BJ (cell line): ENCODE data around the gene RSPO3. TPM values are rescaled to one million over a fixed set of nuclear protein-coding genes. Genes with fewer than 3 reads are reported as not detected.

Experiments used
- CTCF ChIA-PET: fragments of 350-600 bp; formaldehyde crosslinking; extraction: SDS; loops from one replicate; lab custom pipeline; 2021; ENCODE audit warnings: antibody characterized with exemption, inconsistent platforms; lab: Yijun Ruan, JAX
- POLR2A ChIA-PET: fragments of 300-600 bp; sonication (Branson Sonifier 250); formaldehyde crosslinking; extraction: SDS; loops from one replicate; lab custom pipeline; 2021; ENCODE audit warnings: antibody characterized with exemption; lab: Charles Lee
- DNase-seq: peaks from one replicate; pipeline ENCODE4 v3.0.0-alpha.2; 2011; ENCODE audit warnings: low read depth
- H3K27me3 ChIP-seq: 2 replicates; pipeline ENCODE4 v1.6.0; 2011; ENCODE audit warnings: low read length; ENCODE audit not compliant: control insufficient read depth, insufficient read depth
- H3K36me3 ChIP-seq: 2 replicates; pipeline ENCODE4 v1.5.1; 2011; ENCODE audit warnings: low read length; ENCODE audit not compliant: control insufficient read depth, insufficient read depth
- H3K4me3 ChIP-seq: 2 replicates; pipeline ENCODE4 v1.5.1; 2011; ENCODE audit warnings: low read depth, mild to moderate bottlenecking, control low read depth, low read length
- CTCF ChIP-seq: IDR thresholded peaks from 2 replicates; pipeline ENCODE4 v1.5.1; 2011; ENCODE audit warnings: low read depth, mild to moderate bottlenecking, control low read depth, inconsistent platforms, low read length, moderate library complexity; ENCODE audit not compliant: insufficient read depth
- polyA plus RNA-seq: library from polyadenylated mRNA; depleted of rRNA; stranded (reverse); fragments of >200 nt; gene quantifications from 2 replicates; pipeline ENCODE4 v1.2.3, GENCODE V29; 2011

Gene RSPO3
- polyA plus RNA-seq, 1 experiment, result not detected

GRCh38 chr6:127131275-127131674, 12.8 kb downstream of the RSPO3 start:
- POLR2A ChIA-PET, result no interaction called here
- H3K4me3 ChIP-seq, result no peak overlapping the region
- H3K27me3 ChIP-seq, result 0 out of 2 replicates have a peak, but pooled peaks cover 1% of the 10 kb centered on the region
- no peaks in the 10 kb centered on the region for H3K36me3 ChIP-seq
- TF ChIP-seq CTCF, result no peak
- CTCF ChIA-PET, result interaction anchor here (1.6 kb wide), 1 partner anchor 15 kb away, joined by 5 read pairs; no protein-coding TSS in a partner anchor
- DNase-seq, result no peak

GRCh38 chr6:127131772-127132376, 13.4 kb downstream of the RSPO3 start:
- Histone ChIP-seq H3K27me3 (0 out of 2 replicates have a peak, but pooled peaks cover 1% of the 10 kb centered on the region), H3K4me3 (no peak overlapping the region), H3K36me3 (no peaks in the 10 kb centered on the region)
- ChIA-PET CTCF (no interaction called here), POLR2A (no interaction called here)
- no peak for DNase-seq
- no peak for TF ChIP-seq CTCF

- no peak for DNase-seq
- no peak for TF ChIP-seq CTCF
- Histone ChIP-seq H3K36me3 (no peaks in the 10 kb centered on the region), H3K27me3 (no peaks in the 10 kb centered on the region), H3K4me3 (no peak overlapping the region)
- CTCF ChIA-PET, result no interaction called here
- POLR2A ChIA-PET, result no interaction called here
Observed at GRCh38 chr6:127134136-127134535, 15.7 kb downstream of the RSPO3 start.

GRCh38 chr6:127136786-127137185, 18.3 kb downstream of the RSPO3 start:
- Histone ChIP-seq H3K27me3 (peaks cover 2% of the 10 kb centered on the region; the same call in 1 of the 2 replicates), H3K36me3 (no peaks in the 10 kb centered on the region), H3K4me3 (no peak overlapping the region)
- ChIA-PET POLR2A (no interaction called here), CTCF (interaction anchor here (1.3 kb wide), 1 partner anchor 16 kb away, joined by 3 read pairs; no protein-coding TSS in a partner anchor)
- TF ChIP-seq CTCF, result no peak
- DNase-seq, result no peak

- H3K27me3 ChIP-seq, result peaks cover 4% of the 10 kb centered on the region; the same call in 1 of the 2 replicates
- H3K4me3 ChIP-seq, result no peak overlapping the region
- no peaks in the 10 kb centered on the region for H3K36me3 ChIP-seq
- DNase-seq, result peak; percentile 52
- POLR2A ChIA-PET, result no interaction called here
- no peak for TF ChIP-seq CTCF
- CTCF ChIA-PET, result interaction anchor here (1.6 kb wide), 1 partner anchor 16 kb away, joined by 5 read pairs; no protein-coding TSS in a partner anchor
Observed at GRCh38 chr6:127146932-127147331, 28.5 kb downstream of the RSPO3 start.
